HG02678 (cell line): ENCODE measurements around the gene NFAM1.

Source experiments
- ATAC-seq: cut with Tn5 transposase; IDR thresholded peaks from one replicate; pipeline ENCODE4 v1.9.1; 2021; ENCODE audit warnings: mild to moderate bottlenecking, moderate library complexity; ENCODE audit not compliant: unreplicated experiment

NFAM1 gene

DNA sequence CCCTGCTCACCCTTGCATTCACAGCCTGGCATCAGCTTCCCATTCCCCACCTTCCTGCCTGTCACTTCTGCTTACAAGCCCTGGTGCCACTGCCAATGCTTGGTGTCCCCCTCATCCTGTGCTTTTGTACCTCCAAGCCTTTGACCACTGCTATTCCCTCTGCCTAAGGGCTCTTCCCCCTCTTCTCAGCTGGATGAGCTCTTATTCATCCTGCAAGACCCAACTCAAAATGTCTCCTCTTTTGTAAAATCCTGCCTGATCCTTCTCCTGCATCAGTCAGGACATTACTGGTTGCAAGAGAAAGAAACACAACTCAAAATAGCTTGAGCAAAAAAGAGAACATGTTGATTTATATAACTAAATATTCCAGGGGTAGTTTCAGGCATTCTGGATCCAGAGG lies 94.8 kb downstream of the NFAM1 start:
- no peak for ATAC-seq

DNA sequence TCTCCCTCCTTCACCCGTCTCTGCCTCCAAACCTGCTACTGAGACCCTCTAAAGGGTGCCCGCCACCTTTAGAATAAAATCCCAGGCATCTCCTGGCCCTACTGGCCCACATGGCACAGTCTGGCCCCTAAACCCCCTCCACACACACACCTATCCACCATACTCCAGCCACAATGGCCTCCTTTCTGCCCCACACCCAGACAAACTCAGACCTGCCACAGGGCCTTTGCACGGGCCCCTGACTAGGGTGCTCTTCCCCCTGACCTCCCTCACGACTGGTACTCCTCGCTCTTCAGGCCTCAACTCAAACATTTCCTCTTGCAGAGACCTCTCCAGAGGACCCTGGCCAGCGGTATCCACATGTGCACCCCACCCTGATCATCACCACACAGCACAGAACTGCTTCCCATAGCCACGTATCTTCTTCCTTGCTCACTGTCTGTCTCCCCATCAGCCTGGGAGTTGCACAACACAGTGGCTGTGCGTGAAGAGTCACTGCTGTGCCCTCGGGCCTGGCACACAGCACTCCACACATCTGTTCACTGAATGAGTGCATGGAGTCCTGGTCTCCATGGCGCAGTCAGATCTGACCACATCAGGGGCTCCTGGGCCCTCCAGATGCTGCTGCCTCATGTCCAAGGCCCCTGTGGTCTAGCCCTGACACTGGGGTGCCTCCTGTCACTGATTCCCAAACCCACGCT lies 95.5 kb downstream of the NFAM1 start:
- no peak for ATAC-seq

DNA sequence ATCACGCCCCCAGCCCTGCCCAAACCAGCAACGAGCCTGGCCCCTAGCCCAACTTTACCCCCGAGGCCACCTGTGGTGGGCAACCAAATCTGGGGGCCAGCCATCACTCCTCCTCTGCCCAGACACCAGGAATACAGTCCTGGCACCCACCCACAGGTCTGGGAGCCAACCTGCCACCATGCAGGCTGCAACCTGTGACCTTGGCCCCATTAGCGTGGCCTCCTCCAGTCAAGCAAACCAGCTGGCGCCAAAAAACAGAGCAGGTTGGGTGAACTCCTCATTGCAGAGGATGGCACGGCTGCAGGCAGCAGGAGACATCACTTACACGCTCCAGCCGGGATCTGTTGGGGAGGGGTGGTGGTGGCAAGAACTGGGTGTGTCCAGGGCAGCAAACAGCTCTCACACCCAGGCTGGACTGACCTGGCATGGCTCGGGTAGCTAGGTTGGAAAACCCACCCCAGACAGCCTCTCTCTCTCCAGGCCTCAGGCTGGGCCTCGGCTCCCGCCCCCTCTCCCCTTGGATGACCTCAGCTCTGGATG lies 96.3 kb downstream of the NFAM1 start:
- no peak for ATAC-seq

DNA sequence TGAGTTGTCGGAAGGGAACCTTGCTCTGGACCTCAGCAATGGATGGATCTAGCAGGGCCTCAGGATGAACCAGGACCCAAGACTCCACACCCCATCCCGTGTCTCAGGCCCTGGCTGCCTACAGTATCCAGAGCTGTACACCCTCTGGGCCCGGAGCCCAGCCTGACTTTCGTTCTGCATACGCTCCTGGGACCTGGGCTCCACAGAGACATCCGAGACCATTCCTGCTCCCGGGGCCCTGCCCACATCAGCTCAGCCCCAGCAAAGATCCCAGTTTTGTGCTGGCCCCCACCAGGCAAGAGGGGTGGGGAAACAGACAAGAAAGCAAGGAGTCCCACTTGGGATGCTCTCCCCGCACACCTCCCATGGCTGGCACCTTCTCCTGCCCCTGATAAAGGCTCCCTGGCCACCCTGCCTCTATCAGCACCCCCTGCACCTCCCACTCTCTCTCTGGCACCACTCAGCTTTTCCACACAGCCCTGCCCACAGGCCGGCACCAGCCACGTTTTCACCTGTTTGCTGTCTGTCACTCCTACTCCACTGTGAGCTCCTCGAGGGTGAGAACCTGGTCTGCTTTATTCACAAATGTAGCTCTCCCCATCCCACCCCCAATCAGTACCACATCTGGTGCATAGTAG lies 97.2 kb downstream of the NFAM1 start:
- no peak for ATAC-seq

DNA sequence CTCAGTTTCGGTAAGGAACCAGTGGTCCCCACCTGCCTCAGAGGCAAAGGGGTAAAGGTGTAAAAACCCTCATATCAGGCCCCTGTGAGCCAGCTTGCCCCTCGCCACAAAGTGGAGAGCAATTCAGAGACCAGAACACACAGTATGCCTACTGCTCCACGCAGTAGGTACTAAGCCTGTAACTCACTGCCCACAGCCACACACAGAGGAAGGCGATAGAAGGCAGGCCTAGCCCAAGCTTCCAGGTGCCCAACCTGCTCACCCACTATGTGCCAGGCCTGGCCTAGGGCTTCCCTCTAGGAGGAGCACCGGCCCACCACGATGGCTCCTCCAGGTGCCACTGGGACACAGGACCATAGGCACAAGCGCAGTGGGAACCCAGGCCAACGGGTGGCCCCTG lies 98.7 kb downstream of the NFAM1 start:
- ATAC-seq = no peak

DNA sequence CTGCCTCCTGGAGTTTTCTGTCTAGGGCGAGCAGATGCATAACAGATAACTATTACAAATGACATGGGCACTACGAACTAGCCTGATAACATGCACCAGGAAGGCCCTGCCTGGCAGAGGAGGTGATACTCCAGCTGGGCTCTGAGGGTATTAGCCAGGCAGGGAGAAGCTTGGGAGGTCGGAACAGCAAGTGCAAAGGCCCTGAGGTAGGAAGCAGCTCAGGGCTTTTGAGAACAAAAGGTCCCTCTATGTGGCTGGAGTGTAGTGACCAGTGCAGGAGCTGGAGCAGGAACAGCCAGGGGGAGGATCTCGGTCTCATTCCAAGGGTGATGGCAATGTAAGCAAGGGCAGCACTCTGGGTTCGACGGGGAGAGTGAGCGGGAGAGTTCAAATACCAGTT lies 100.1 kb downstream of the NFAM1 start:
- ATAC-seq = no peak

DNA sequence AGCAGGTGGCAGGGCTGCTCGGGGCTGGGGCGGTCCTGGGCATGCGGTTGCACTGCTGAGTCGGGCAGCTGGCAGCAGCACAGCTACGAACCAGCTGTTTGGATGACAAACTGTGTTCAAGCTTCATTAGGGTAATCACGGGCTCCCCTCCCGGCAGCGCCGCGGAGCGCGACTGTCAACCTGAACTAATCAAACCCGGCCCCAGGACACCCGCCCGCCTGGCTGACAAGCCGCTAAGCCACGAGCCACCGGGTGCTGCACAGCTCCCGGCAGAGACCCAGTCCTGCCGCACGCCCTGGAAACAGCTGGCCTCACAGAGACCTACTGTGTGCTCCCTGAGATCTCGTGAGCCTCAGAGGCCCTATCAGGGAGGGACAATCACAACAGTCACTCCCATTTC lies 101.2 kb downstream of the NFAM1 start:
- no peak for ATAC-seq
